Stimulated activated naive CD4-positive, alpha-beta T cell treated with Interleukin-2 at 50 U/mL for 16 hours (primary cell): ENCODE measurements around the gene NUMBL.
A peak's percentile ranks its signal among the peaks of the same experiment; 100 is the strongest.

Experiments
- DNase-seq: peaks from one replicate; lab custom pipeline; 2025; lab: John Stamatoyannopoulos, UW

Gene NUMBL

DNA sequence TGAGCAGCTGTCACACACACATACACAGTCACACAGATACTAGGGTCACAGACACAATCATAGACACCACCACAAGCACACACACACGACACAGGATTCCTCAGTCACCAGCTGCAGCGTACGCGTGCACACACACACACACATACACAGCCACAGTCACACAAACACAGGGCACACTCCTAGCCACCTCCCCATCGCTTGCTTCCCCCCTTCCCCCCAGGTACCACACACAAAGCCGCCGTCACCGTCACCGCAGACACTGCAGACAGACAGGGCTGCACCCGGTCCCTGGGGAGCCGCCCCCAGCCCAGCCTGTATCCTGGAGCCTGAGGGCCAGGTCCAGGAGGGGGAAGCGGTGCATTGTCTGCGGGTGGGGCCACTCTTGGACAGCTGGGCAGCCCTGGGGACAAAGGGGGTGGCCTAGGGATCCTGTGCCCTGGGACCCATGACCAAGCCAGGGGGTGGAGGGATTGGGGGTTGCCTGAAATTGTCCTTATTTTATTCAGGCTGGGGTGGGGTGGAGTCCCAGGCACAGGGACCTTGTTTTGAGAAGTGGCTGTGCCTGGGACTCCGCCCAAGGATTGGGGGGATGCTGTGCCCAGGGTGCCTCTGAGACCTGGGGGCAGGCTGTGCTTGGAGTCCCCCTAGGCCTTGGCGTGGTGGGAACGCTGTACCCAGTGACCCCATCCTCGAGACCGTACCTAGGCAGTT, 957 bp downstream of the NUMBL start:
- DNase-seq = no peak

DNA sequence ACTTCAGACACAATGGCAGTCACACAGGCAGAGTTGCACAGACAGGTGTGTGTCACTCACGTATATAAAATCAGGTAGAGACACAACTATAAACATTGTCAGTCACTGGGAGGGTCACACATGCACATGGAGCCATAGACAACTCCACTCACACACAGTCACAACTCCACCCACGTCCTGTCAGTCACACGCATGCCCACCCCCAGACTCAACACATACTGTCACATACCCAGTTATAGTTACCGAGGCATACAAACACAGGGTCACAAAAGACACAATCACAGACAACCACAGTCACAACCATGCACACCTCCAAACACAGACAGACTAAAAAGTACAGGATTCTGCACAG, 1.5 kb downstream of the NUMBL start:
- no peak for DNase-seq

DNA sequence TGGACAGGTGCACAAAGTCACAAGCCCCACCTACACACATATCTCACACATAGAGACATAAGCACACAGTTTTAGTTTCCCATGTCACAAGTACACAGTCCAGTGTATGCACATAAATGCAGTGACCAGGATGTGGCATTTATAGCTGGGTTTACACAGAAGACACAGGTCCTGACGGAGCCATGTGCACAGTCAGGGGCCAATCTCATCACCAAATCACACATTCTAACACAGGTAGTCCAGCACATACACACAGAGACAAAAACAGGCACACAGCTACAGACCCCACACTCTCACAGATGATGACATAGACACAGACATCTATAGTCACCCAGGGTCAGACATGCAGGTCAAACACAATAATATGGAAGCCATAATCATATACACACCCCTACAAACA, 2.1 kb downstream of the NUMBL start:
- DNase-seq = no peak

DNA sequence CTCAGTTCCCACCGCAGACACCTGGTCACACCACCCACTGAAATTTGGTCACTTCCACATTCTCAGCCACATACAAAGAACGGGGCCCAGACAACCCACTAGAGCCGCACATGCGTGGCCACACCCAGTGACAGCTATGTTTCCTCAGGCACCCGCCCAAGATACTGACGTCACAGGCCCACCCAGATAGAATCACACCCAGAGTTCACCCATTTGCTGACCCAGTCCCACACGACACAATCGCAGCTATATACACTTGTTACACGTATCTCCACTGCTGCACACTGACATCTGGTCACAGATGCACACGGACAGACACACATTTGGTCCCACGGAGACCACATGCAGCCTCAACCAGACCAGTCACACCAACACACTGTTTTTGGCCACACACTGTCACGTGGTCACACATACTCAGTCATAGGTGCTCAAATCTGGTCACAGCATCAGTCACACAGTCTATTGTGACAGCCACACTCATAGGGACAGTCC, 2.9 kb downstream of the NUMBL start:
- no peak for DNase-seq

DNA sequence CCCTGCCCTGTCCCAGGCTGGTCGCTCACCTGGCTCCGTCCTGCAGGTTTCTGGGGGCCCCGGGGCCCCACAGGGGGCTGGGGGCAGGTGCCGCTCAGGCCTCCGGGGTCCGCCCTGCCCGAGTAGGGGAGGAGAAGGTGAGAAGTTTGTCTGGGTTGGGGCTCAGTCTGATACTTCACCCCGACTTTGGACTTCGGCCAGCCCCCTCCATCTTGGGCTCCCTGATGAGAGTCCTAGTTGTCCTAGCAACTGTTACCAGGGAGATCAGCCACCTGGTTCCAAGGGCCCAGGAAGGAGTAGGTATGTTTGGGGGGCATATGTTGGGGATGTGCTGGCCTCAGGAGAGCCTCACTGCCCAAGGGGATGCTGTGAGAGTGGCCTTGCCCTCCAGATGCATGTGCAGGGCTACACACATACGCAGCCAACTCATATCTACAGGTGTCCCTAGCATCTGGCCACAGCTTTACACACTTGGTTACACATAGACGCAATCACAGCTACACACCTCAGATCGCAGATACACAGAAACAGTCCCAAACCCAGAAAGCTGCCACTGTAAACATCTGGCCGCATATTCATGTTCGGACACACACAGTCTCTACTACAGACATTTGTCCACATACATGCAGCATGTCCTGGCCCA, 3.4 kb downstream of the NUMBL start:
- DNase-seq = no peak

DNA sequence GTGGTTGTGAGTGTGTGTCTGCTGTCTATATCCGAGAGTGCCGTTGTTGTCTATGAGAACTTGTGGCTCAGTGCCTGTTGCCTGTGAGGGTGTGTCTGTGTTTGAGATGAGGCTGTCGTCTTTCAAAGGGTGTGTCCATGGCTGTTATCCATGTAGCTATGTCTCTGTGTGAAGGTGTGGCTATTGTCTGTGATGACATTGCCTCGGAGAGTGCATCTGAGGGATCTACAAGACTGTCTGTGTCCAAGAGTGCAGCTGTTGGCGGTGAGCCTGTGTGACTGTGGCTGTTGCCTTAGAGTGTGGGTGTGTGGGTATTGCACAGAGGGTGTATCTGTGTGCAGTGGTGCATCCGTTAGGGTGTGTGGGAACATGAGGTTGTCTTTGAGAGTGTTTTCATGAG, 4.9 kb downstream of the NUMBL start:
- no peak for DNase-seq

DNA sequence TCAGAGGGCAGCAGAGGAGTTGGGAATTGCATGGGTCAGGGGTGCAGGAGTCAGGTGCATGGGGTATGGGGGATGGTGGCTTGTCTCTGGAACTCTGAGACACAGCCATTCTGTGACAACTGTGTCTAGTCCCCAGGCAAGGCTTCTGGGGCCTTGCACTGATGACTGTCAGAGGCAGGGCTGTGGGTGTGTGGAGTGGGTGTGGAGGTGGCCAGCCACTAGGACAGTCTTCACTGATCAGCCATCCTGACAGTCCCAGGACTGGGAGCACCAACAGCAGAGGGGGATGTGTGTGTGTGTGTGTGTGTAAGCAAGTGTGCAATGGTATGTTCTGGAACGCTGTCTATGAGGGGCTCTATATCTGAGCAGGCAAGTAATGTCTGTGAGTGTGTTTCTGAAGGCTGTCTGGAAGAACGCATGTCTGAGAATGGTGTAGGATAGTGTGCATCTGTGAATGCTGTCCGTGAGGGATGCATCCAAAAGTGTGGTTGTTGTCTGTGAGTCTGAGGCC, 5.4 kb downstream of the NUMBL start:
- DNase-seq = no peak

DNA sequence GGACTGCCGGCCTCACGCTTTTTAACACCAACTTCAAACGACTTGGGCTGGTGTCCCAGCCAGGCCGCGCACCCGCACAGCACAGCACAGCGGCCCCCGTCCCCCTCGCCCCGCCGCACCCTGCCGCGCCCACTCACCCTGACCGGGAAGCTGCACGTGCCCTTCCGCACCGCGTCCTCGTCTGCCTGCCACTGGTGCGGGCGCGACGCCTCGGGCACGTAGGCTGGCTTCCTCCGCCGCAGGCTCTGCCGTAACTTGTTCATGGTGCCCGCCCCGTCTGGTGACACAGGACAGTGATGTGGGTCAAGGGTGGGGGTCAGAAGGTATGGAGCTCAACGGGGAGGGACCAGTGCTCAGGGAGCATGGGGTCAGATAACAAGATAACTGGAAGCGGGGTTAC, 6.2 kb downstream of the NUMBL start:
- DNase-seq = no peak

DNA sequence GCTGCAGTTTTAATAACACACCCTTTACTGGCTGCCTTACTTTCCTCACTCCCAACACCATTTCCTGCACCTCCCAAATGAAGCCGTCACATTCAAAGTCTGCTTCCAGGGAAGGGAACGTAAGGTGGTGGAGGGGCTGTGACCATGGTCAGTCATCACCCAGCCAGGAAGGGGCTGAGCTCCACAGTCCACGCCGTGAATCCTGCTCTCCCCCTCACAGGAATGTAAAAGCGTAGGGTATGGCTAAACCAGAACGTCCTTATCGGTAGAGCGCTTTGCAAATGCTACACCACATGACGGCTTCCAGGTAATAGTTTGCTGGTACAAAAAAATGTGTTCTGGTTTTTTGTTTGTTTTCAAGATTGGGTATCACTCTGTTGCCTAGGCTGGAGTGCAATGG, 7.0 kb downstream of the NUMBL start:
- DNase-seq = no peak

DNA sequence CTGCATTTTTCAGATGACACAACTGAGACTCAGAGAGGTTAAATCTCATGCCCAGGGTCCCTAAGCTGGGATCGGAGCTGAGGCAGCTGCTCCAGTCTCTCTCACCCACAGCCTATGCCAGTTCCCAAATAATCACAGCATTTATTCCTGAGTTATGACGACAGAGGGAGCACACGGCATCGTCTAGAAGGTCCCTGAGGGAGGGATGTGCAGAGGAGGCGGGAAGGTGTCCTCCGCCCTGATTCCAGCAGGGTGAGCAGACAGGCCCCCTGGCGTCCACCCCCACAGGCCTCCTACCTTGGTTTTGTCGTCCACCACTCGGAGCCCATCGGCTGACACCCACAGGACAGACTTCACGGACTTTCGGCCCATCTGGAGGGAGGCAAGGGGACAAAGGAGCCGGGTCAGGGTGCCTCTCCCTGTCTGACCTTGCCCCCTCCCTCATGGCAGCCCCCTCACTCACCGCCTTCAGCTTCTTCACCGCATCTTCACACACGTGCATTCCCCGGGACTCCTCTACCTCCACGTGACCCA, 8.0 kb downstream of the NUMBL start:
- DNase-seq = no peak

DNA sequence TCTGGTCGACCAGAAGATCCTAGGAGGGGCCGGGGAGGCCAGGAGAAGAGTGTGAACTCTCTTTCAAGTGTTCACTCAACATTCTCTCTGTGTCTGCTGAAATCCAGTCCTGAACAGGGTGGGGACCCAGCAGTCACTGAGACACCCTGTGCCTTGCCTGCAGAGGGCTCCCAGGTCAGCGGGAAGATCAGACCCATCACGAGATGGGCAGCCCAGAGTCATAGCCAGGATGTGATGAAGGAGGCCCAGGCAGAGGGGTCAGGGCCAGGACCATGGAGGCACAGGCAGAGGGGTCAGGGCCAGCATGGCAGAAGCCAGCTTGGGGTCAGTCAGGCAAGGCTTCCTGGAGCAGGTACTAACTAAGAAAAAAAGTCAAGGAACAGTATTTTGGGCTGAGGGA, 9.4 kb downstream of the NUMBL start:
- DNase-seq = no peak

DNA sequence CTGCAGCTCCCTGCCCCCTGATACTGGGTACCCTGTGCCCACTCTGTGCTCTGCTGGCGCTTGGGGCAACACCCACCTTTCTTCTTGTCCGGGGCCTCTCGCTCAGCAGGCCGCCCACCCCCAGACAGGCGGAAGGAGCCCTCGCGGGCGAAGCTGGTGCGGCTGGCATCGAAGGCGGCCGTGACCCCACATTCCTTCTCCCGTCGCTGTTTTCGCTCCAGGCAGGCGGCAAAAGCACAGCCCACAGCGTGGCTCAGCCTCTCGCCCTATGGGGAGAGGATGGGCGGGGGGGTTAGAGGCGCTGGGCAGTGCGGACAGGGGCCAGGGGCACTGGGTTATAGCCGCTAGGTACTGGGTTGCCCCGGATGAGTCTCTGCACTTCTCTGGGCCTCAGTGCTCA, 13.3 kb downstream of the NUMBL start:
- DNase-seq = no peak

DNA sequence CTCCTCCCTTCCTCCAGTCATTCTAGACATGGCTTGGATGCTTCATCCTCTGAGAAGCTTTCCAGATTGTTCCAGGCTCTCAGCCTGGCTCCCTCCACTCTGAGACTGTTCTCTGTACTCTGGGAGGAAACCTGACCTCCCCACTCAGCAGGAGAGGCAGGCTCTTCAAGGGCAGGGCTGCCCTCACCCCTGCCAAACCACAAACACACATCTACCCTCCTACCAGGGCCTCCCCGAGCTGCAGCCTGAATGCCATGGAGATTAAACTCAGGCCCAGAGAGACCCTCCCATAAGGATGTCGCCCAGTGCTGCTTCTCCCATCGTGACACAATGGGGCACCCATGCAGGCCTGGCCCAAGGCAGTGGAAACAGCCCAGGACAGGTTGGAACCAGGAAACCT, 16.2 kb downstream of the NUMBL start:
- no peak for DNase-seq

DNA sequence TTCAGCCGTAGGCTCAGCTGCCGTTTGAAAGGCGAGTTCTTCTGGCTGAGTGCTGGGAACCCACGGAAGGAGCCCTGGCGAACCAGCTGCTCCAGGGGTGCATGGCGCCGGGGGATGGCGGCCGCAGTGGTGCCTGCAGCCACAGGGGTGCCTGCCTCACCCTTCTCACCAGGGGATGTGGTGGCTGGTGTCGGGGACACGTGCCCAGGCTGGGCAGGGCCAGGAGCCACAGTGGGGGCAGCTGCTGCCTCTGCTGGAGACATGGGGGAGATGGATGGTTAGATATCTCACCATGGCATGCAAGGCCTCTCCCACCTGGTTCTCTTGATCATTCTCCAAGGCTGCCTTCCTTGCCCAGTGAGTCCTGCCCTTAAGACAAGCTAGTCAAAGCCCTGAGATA, 17.1 kb downstream of the NUMBL start:
- DNase-seq = no peak

DNA sequence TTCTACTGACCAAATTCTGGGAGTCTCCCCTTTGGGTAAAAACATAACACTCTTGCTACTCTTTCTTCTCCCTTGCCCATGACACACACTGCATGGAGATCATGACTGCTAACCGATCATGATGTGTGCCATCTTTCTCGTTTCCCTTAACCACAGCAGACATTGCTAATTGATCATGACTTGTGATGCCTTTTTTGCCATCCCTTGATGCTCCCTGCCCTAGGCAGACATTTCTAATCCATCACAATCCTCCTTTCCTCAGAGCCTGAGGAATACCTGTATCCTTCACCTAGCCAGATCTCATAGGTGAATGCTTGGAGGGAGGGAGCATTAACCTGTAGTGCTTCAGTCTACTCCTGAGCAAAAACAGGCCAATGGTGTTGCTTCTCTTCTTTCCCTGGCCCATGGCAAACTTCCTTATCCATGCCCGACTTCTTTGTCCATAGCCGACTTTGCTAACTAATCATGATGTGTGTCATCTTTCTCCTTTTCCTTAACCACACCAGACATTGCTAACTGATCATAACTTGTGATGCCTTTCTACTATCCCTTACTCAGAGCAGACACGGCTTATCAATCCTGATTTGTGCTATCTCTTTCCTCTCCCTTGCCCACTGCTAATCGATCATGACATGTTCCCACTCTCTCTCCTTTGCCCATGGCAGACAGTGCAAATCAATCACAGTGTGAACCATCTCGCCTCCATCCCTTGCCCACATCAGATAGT, 17.7 kb downstream of the NUMBL start:
- DNase-seq = no peak

DNA sequence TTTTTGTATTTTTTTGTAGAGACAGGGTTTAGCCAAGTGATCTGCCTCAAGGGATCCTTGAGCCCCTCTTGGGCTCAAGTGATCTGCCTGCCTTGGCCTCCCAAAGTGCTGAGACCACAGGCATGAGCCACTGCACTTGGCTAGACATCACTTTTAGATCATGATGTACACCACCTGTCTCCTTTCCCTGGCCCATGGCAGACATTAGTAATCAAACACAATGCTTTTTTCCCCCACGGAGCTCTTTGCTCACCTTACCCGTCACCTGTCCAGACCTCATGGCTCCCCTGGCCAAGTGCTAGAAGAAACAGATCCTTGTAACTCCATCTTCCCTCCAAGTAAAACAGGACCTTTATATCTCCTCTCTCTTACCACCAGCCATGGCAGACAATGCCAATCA, 18.4 kb downstream of the NUMBL start:
- DNase-seq = no peak

DNA sequence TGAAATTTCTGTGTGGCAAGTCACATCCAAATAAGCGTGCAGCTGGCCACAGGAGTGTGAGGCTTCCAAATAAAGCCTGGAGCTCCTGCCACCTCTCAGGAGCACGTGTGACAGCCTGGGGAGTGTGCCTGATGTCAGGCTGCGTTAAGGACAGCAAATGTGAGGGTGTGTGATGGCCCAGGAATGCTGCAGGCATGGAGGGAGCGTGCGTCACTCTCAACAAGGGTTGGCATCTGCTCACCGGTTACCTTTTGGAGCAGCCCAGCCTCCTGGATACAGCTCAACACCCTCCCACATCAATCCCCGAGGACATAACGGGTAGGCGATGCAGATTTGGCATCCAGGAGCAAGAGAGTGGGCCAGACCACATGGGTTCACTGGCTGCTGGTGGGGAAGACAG, 19.0 kb downstream of the NUMBL start:
- DNase-seq = no peak

DNA sequence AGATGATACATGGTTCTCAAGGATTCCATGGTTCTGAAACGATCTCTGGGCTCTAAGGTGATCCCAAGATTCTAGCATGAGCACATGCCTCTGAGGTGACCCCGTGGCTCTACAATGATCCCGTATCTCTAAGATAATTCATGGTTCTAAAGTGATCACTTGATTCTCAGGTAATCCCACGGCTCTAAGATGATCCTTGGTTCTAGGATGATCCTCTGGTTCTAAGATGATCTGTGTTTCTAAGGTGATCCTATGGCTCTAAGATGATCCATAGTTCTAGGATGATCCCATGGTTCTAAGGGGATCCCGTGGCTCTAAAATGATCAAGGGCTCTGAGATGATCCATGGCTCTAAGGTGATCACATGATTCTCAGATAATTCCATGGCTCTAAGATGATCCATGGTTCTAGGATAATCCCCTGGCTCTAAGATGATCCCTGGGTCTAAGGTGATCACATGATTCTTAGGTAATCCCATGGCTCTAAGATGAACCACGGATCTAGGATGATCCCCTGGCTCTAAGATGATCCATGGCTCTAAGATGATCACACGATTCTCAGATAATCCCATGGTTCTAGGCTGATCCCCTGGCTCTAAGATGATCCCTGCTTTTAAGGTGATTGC, 21.3 kb downstream of the NUMBL start:
- no peak for DNase-seq

DNA sequence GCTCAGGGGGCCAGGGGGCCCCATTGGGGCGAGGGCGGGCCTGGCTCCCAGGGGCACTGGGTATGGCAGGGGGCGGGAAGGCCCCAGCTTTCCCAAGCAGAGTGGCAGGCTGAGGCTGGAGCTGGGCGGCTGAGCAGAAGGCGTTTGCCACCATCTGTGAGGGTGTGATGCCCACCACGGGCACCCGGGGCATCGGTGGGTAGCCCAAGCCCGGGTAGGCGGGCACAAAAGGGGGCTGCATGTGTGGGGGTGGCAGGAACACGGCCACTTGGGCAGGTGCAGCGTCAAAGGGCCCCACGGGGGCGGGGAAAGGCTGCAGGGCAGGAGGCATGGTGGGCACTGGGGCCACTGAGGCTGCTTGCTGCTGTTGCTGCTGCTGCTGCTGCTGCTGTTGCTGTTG, 22.8 kb downstream of the NUMBL start:
- no peak for DNase-seq

DNA sequence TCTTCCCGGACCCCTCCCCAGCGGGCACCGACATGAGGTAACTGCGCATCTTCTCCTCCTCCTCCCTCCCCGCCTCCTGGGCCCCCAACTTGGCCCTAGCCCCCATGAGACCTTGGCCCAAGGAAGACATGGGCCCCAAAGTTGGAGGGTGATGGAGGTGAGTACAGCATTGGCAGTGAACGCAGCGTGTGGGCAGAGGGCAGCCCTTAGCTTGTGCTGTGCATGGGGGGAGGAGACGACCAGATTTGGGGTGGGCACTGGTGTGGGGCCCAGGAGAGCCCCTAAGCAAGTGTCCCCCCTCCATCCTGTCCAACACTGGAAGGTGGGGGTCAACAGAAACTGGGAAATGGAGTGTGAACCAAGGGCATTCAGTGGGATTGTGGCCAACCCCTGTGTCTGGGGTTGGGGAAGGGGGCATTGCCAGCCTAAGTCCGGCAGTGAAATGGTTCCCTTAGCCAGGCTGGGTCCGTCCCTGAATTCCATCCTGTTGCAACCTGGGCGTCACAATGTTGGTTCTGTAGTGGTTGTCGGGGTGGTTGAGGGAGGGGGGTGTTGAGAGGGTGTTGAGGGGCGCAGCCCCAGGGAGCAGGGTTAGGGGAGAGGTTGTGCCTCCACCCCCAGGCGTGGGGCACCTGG, 23.5 kb downstream of the NUMBL start:
- DNase-seq = no peak

DNA sequence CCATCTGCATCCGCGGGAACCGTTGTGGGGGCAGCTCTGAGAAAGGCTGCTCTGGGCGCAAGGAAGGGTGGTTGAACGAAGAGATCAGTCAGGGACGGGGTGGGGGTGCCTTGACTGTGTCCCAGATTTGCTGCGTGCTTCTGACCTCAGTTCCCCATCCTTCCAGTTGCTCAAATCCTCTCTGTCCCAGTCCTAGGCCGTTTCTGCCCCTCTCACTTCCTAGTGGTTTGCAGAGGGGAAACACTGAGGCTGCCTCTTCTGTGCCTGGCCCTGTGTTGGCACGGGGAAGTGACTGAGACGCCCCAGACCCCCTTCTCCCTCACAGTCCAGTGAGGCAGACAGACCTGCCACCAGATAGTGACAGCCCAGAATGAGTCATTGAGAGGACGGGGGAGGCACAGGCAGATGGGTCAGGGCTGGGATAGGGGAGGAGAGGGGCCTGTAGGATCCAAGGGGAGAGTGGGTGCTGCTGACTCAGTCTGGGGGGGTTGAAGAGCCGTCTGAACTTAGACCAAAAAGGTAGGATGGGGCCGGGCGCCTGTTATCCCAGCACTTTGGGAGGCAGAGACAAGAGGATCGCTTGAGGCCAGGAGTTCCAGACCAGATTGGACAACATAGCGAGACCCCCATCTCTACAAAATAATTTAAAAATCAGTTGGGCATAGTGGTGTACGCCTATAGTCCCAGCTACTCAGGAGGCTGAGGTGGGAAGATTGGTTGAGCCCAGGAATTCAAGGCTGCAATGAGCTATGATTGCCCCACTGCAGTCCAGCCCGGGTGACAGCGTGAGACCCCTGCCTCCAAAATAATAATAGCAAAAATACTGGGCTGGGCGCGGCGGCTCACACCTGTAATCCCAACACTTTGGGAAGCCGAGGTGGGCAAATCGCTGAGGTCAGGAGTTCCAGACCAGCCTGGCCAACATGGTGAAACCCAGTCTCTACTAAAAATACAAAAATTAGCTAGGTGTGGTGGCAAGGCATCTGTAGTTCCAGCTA, 26.5 kb downstream of the NUMBL start:
- peak; percentile 18 for DNase-seq
